Measurements from ENCODE around the gene ENC1. TPM values are rescaled to one million over a fixed set of nuclear protein-coding genes. Genes with fewer than 3 reads are reported as not detected.
A peak's percentile ranks its signal among the peaks of the same experiment; 100 is the strongest.

Gene ENC1
- total and polyA plus RNA-seq, 10 of the 15 experiments (the other 5 are each of a cell fraction or from before 2014, with no cell fraction given), result 8.2 to 55.5 (median 32.1) TPM

GRCh38 chr5:74622122-74622521 lies 18.4 kb downstream of the ENC1 start (continued):
- no peak for TF ChIP-seq CHD1 (IDR thresholded peaks at IDR 0.05; ENCODE audit: low read depth, low read length)
- TF ChIP-seq BHLHE40 (IDR thresholded peaks at IDR 0.05; ENCODE audit: borderline replicate concordance in 1 of 2, low read depth in 2 of 2, low read length in 1 of 2), result peak in 1 of 2 experiments; percentile 59; a peak in 1 of 4 replicates
- no peak for TF ChIP-seq RAD51 (IDR thresholded peaks at IDR 0.05)
- TF ChIP-seq EGR1 (IDR thresholded peaks at IDR 0.05; ENCODE audit: borderline replicate concordance in 1 of 2, low read depth in 2 of 2, low read length in 2 of 2), result no peak
- TF ChIP-seq TAF1 (IDR thresholded peaks at IDR 0.05; ENCODE audit: borderline replicate concordance, low read depth, low read length), result no peak
- TF ChIP-seq SRF (IDR thresholded peaks at IDR 0.05; ENCODE audit: low read depth in 2 of 2, low read length in 2 of 2), result no peak
- TF ChIP-seq SMC3 (IDR thresholded peaks at IDR 0.05; ENCODE audit: borderline replicate concordance, low read length), result no peak; the same call in 1 of the 2 replicates
- TF ChIP-seq NBN (IDR thresholded peaks at IDR 0.05), result peak; percentile 76; the same call in 1 of the 2 replicates
- no peak for TF ChIP-seq ZNF384 (IDR thresholded peaks at IDR 0.05; ENCODE audit: borderline replicate concordance, low read depth, low read length)
- TF ChIP-seq RAD21 (IDR thresholded peaks at IDR 0.05; ENCODE audit: insufficient read depth, low read depth, low read length), result no peak
- peak; percentile 96 for TF ChIP-seq TCF7 (IDR thresholded peaks at IDR 0.05; ENCODE audit: borderline replicate concordance)
- TF ChIP-seq BACH1 (IDR thresholded peaks at IDR 0.05; ENCODE audit: borderline replicate concordance), result peak; percentile 90; the same call in 1 of the 2 replicates
- peak; percentile 90 for TF ChIP-seq RUNX3 (IDR thresholded peaks at IDR 0.05; ENCODE audit: low read length)
- peak; percentile 49 for TF ChIP-seq SPI1 (IDR thresholded peaks at IDR 0.05; ENCODE audit: borderline replicate concordance, insufficient read depth, low read depth, low read length)
- TF ChIP-seq E2F8 (IDR thresholded peaks at IDR 0.05; ENCODE audit: low read depth, partially characterized antibody), result no peak
- TF ChIP-seq YBX1 (IDR thresholded peaks at IDR 0.05), result no peak
- TF ChIP-seq ZBED1 (IDR thresholded peaks at IDR 0.05; ENCODE audit: borderline replicate concordance), result peak; percentile 68; the same call in 1 of the 2 replicates
- TF ChIP-seq SIN3A (IDR thresholded peaks at IDR 0.05; ENCODE audit: low read depth, low read length), result no peak
- TF ChIP-seq, protein P1, sequence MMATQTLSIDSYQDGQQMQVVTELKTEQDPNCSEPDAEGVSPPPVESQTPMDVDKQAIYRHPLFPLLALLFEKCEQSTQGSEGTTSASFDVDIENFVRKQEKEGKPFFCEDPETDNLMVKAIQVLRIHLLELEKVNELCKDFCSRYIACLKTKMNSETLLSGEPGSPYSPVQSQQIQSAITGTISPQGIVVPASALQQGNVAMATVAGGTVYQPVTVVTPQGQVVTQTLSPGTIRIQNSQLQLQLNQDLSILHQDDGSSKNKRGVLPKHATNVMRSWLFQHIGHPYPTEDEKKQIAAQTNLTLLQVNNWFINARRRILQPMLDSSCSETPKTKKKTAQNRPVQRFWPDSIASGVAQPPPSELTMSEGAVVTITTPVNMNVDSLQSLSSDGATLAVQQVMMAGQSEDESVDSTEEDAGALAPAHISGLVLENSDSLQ (IDR thresholded peaks at IDR 0.05), result peak; percentile 35; the same call in 1 of the 2 replicates
- no peak for TF ChIP-seq SREBF2 (IDR thresholded peaks at IDR 0.05; ENCODE audit: low read length)
- TF ChIP-seq, protein P2, sequence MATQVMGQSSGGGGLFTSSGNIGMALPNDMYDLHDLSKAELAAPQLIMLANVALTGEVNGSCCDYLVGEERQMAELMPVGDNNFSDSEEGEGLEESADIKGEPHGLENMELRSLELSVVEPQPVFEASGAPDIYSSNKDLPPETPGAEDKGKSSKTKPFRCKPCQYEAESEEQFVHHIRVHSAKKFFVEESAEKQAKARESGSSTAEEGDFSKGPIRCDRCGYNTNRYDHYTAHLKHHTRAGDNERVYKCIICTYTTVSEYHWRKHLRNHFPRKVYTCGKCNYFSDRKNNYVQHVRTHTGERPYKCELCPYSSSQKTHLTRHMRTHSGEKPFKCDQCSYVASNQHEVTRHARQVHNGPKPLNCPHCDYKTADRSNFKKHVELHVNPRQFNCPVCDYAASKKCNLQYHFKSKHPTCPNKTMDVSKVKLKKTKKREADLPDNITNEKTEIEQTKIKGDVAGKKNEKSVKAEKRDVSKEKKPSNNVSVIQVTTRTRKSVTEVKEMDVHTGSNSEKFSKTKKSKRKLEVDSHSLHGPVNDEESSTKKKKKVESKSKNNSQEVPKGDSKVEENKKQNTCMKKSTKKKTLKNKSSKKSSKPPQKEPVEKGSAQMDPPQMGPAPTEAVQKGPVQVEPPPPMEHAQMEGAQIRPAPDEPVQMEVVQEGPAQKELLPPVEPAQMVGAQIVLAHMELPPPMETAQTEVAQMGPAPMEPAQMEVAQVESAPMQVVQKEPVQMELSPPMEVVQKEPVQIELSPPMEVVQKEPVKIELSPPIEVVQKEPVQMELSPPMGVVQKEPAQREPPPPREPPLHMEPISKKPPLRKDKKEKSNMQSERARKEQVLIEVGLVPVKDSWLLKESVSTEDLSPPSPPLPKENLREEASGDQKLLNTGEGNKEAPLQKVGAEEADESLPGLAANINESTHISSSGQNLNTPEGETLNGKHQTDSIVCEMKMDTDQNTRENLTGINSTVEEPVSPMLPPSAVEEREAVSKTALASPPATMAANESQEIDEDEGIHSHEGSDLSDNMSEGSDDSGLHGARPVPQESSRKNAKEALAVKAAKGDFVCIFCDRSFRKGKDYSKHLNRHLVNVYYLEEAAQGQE (IDR thresholded peaks at IDR 0.05; ENCODE audit: low read depth, low read length), result no peak
- TF ChIP-seq NKRF (conservative IDR thresholded peaks at IDR 0.05), result no peak

All from GM12878 (cell line).